Measurements from ENCODE around the gene CCDC78. TPM values are rescaled to one million over a fixed set of nuclear protein-coding genes. Genes with fewer than 3 reads are reported as not detected.

Gene CCDC78
- total and polyA plus RNA-seq, 2 donors (not counting 3 experiments of a cell fraction or from before 2014, with no cell fraction given), result 0.50 to 1.3 TPM

DNA sequence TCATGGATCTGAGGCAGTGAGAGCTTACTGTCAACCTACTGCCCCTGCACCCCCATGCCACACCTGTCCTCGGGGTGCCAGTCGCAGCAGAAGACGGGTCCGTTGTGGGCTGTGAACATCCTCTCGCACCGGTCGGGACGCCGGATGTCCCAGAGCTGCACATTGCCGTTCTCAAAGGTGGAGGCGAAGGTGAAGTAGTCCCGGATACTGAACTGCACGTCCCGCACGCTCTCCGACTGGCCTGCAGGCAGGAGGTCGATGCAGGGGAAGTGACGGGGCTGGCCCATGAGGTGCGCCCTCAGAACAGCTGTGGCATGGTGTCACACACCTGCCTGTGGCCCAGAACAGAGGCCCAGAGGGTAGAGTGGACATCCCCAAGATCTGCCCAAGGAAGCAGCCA lies 38.7 kb downstream of the CCDC78 start:
- H3K9me3 ChIP-seq (replicated peaks; ENCODE audit: control insufficient read depth, insufficient read depth, low read length), result no peaks in the 10 kb centered on the region
- intact Hi-C loops (cut with micrococcal nuclease), result no loop called here
- FAIRE-seq (no peak), DNase-seq (ENCODE audit: low read depth, low spot score) (no peak)
- BruUV-seq (replicated peaks), result no TSS peak
- H3K4me3 ChIP-seq (replicated peaks in 1 of 3; ENCODE audit: insufficient read depth in 1 of 3, low read depth in 1 of 3, low read length in 3 of 3), result no peak overlapping the region
- dilution Hi-C loops (cut with MboI; ENCODE audit: extremely low pct_ligation_motif_present, low sequenced_read_pairs), result no loop called here
- H3K9ac ChIP-seq (replicated peaks; ENCODE audit: extremely low read depth, insufficient read depth, low read length), result no peak overlapping the region
- peaks cover 11% of the 10 kb centered on the region for H3K4me1 ChIP-seq (ENCODE audit: control insufficient read depth, extremely low read depth, insufficient read depth, low read length)
- TF ChIP-seq FOS (IDR thresholded peaks at IDR 0.05; ENCODE audit: borderline replicate concordance, insufficient read depth, low read length), result no peak
- TF ChIP-seq POLR2AphosphoS5 (IDR thresholded peaks at IDR 0.05; ENCODE audit: insufficient read depth, low read depth, low read length), result no peak
- TF ChIP-seq MYC (IDR thresholded peaks at IDR 0.05; ENCODE audit: low read depth, low read length), result no peak
- no peak for TF ChIP-seq EZH2 (IDR thresholded peaks at IDR 0.05; ENCODE audit: borderline replicate concordance, low read depth, low read length, severe bottlenecking)
- TF ChIP-seq, protein P1, sequence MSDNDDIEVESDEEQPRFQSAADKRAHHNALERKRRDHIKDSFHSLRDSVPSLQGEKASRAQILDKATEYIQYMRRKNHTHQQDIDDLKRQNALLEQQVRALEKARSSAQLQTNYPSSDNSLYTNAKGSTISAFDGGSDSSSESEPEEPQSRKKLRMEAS (IDR thresholded peaks at IDR 0.05; ENCODE audit: insufficient read depth, insufficient read length), result no peak
- no peak for TF ChIP-seq JUN (IDR thresholded peaks at IDR 0.05; ENCODE audit: borderline replicate concordance, insufficient read depth, insufficient read length, low read depth)
- no peak for TF ChIP-seq GATA2 (IDR thresholded peaks at IDR 0.05; ENCODE audit: insufficient read depth, insufficient read length, low read depth, low read length)
- no peak for TF ChIP-seq CTCF (IDR thresholded peaks at IDR 0.05; ENCODE audit: extremely low read depth in 1 of 2, insufficient read depth in 1 of 2, low read depth in 1 of 2, low read length in 2 of 2)
- TF ChIP-seq POLR2A (IDR thresholded peaks at IDR 0.05; ENCODE audit: low read depth, low read length), result no peak
- no peak overlapping the region for H3K4me2 ChIP-seq (ENCODE audit: insufficient read depth, low read length)
- H3K9me1 ChIP-seq (replicated peaks; ENCODE audit: control insufficient read depth, extremely low read depth, insufficient read depth, low read length), result no peaks in the 10 kb centered on the region
- peaks cover 0 to 3% of the 10 kb centered on the region in 2 experiments for H3K27me3 ChIP-seq (ENCODE audit: control insufficient read depth in 2 of 2, insufficient read depth in 2 of 2, low read length in 2 of 2)
- H3K79me2 ChIP-seq (ENCODE audit: control insufficient read depth, insufficient read depth, low read length), result peaks cover 12% of the 10 kb centered on the region
- ChIA-PET POLR2A (no interaction called here), CTCF (interaction anchor here (0.7 to 1.3 kb wide), 2 partner anchors 8 to 295 kb away, joined by 3 to 4 read pairs; no protein-coding TSS in a partner anchor)
- H3K36me3 ChIP-seq (ENCODE audit: control insufficient read depth in 2 of 2, extremely low read depth in 1 of 2, insufficient read depth in 2 of 2, low read length in 2 of 2), result peaks cover 2 to 15% of the 10 kb centered on the region in 2 experiments
- H4K20me1 ChIP-seq (replicated peaks; ENCODE audit: control insufficient read depth, extremely low read depth, insufficient read depth, low read length), result no peaks in the 10 kb centered on the region
- H3K27ac ChIP-seq (ENCODE audit: insufficient read depth, low read depth, low read length), result no peak overlapping the region
- H2AFZ ChIP-seq (ENCODE audit: low read depth, low read length), result no peak overlapping the region
